Ishikawa (cell line): ENCODE results near the gene PNPO.

Source experiments
- CREB1 ChIP-seq: IDR thresholded peaks from 2 replicates; pipeline ENCODE4 v1.6.1; 2012; ENCODE audit warnings: low read depth
- EP300 ChIP-seq: IDR thresholded peaks from 2 replicates; pipeline ENCODE4 v1.6.1; 2012; ENCODE audit warnings: borderline replicate concordance
- REST ChIP-seq: IDR thresholded peaks from 2 replicates; pipeline ENCODE4 v1.6.1; 2012; ENCODE audit warnings: low read depth, mild to moderate bottlenecking
- TCF12 ChIP-seq: IDR thresholded peaks from 2 replicates; pipeline ENCODE4 v1.6.1; 2012; ENCODE audit warnings: low read depth
- YY1 ChIP-seq: IDR thresholded peaks from 2 replicates; pipeline ENCODE4 v1.6.1; 2012; ENCODE audit warnings: low read depth
- TF ChIP-seq, protein P1 (sequence below): IDR thresholded peaks from 2 replicates; pipeline ENCODE4 v1.6.1; 2012

- TF ChIP-seq, protein P1, sequence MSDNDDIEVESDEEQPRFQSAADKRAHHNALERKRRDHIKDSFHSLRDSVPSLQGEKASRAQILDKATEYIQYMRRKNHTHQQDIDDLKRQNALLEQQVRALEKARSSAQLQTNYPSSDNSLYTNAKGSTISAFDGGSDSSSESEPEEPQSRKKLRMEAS: no peak
- no peak for TF ChIP-seq EP300
- no peak for TF ChIP-seq REST
- TF ChIP-seq TCF12: no peak
- no peak for TF ChIP-seq YY1
- TF ChIP-seq CREB1: no peak
Measured at GRCh38 chr17:47994724-47995123, 53.4 kb downstream of the PNPO start.
